Left ventricle myocardium inferior (tissue), 1 donor: ENCODE results near the gene DLG2. TPM values are rescaled to one million over a fixed set of nuclear protein-coding genes. Genes with fewer than 3 reads are reported as not detected.

Experiments
- DNase-seq: peaks from one replicate; pipeline ENCODE4 v3.0.0-alpha.2; 2020
- H3K27ac ChIP-seq: fragments of 200-600 bp; replicated peaks from 2 replicates; pipeline ENCODE4 v1.8.0; 2021
- H3K27me3 ChIP-seq: fragments of 200-600 bp; 2 replicates; pipeline ENCODE4 v1.8.0; 2021; ENCODE audit warnings: low read depth
- H3K36me3 ChIP-seq: fragments of 200-600 bp; 2 replicates; pipeline ENCODE4 v1.8.0; 2021
- H3K4me1 ChIP-seq: fragments of 200-600 bp; 2 replicates; pipeline ENCODE4 v1.8.0; 2021
- H3K4me3 ChIP-seq: fragments of 200-600 bp; 2 replicates; pipeline ENCODE4 v1.8.0; 2021; ENCODE audit warnings: mild to moderate bottlenecking, moderate library complexity
- H3K9me3 ChIP-seq: fragments of 200-600 bp; replicated peaks from 2 replicates; pipeline ENCODE4 v1.8.0; 2021
- CTCF ChIP-seq: fragments of 200-600 bp; IDR thresholded peaks from 2 replicates; pipeline ENCODE4 v1.8.0; 2021; ENCODE audit warnings: antibody characterized with exemption, mild to moderate bottlenecking, borderline replicate concordance
- intact Hi-C: fragments of 100-400 bp; cut with micrococcal nuclease; formaldehyde crosslinking; loops from one replicate; pipeline ENCODE4 v1.11.0; 2022
- total RNA-seq: library from RNA; stranded (reverse); fragmentation: NEBNext Ultra II Directional; extraction: Animal tissue kit (Norgen Biotek cat#: 25700); gene quantifications from one replicate; pipeline ENCODE4 v1.2.1, GENCODE V29; 2021
- donor health status: DM: no; HTN: yes; CAD: no; lungs with severe emphysema.

Gene DLG2
- total RNA-seq, 1 donor from 2014 or later = 6.5 TPM

GRCh38 chr11:85459304-85459703 lies 167.8 kb downstream of the DLG2 start:
- peaks cover 5% of the 10 kb centered on the region for H3K36me3 ChIP-seq
- peaks cover 36% of the 10 kb centered on the region for H3K9me3 ChIP-seq
- no peaks in the 10 kb centered on the region for H3K4me1 ChIP-seq
- no peaks in the 10 kb centered on the region for H3K27me3 ChIP-seq
- no peak overlapping the region for H3K4me3 ChIP-seq
- intact Hi-C loops = no loop called here
- DNase-seq = no peak
- no peak overlapping the region for H3K27ac ChIP-seq
- no peak for TF ChIP-seq CTCF

GRCh38 chr11:85444479-85444878 lies 182.7 kb downstream of the DLG2 start:
- Histone ChIP-seq H3K9me3 (no peaks in the 10 kb centered on the region), H3K4me3 (no peak overlapping the region), H3K36me3 (no peaks in the 10 kb centered on the region), H3K27me3 (no peaks in the 10 kb centered on the region), H3K4me1 (no peaks in the 10 kb centered on the region), H3K27ac (no peak overlapping the region)
- DNase-seq = no peak
- intact Hi-C loops = no loop called here
- no peak for TF ChIP-seq CTCF

- intact Hi-C loops = no loop called here
- TF ChIP-seq CTCF = no peak
These were observed 186.9 kb downstream of the DLG2 start for GRCh38 chr11:85440273-85440672.

GRCh38 chr11:85438328-85438727 lies 188.8 kb downstream of the DLG2 start:
- Histone ChIP-seq H3K4me1 (no peaks in the 10 kb centered on the region), H3K27ac (no peak overlapping the region), H3K27me3 (no peaks in the 10 kb centered on the region), H3K4me3 (no peak overlapping the region), H3K9me3 (peaks cover 38% of the 10 kb centered on the region), H3K36me3 (no peaks in the 10 kb centered on the region)
- DNase-seq = no peak
- no peak for TF ChIP-seq CTCF
- intact Hi-C loops = no loop called here

More at GRCh38 chr11:85440273-85440672, 186.9 kb downstream of the DLG2 start:
- no peaks in the 10 kb centered on the region for H3K36me3 ChIP-seq
- DNase-seq = no peak
- no peaks in the 10 kb centered on the region for H3K27me3 ChIP-seq
- H3K4me1 ChIP-seq = no peaks in the 10 kb centered on the region
- no peak overlapping the region for H3K27ac ChIP-seq
- H3K9me3 ChIP-seq = peaks cover 18% of the 10 kb centered on the region
- H3K4me3 ChIP-seq = no peak overlapping the region

GRCh38 chr11:85431319-85431718 lies 195.8 kb downstream of the DLG2 start:
- no peaks in the 10 kb centered on the region for H3K36me3 ChIP-seq
- no peak overlapping the region for H3K27ac ChIP-seq
- H3K4me1 ChIP-seq = no peaks in the 10 kb centered on the region
- no peak for DNase-seq
- H3K27me3 ChIP-seq = no peaks in the 10 kb centered on the region
- no peak for TF ChIP-seq CTCF
- H3K9me3 ChIP-seq = peaks cover 70% of the 10 kb centered on the region
- H3K4me3 ChIP-seq = no peak overlapping the region
- intact Hi-C loops = no loop called here

- Histone ChIP-seq H3K27me3 (no peaks in the 10 kb centered on the region), H3K36me3 (no peaks in the 10 kb centered on the region), H3K9me3 (peaks cover 41% of the 10 kb centered on the region), H3K4me1 (no peaks in the 10 kb centered on the region), H3K4me3 (no peak overlapping the region), H3K27ac (no peak overlapping the region)
- no peak for DNase-seq
- intact Hi-C loops = no loop called here
- TF ChIP-seq CTCF = no peak
These were observed 203.3 kb downstream of the DLG2 start for GRCh38 chr11:85423794-85424193.
